Keratinocyte (primary cell): ENCODE results near the gene MUC5B. TPM values are rescaled to one million over a fixed set of nuclear protein-coding genes. Genes with fewer than 3 reads are reported as not detected.

Experiments
- DNase-seq: peaks from one replicate; pipeline ENCODE4 v3.0.0-alpha.2; 2011; ENCODE audit warnings: low read depth, missing footprints, low spot score
- FAIRE-seq: peaks from 2 replicates; lab custom pipeline; 2011; peaks lifted over from hg19 to GRCh38; lab: Jason Lieb, UNC
- H2AFZ ChIP-seq: 2 replicates; pipeline ENCODE4 v1.6.0; 2012; ENCODE audit warnings: low read length, control low read depth, inconsistent platforms; ENCODE audit not compliant: control insufficient read depth
- H3K27ac ChIP-seq: 2 replicates; pipeline ENCODE4 v1.5.1; 2011; ENCODE audit warnings: low read length; ENCODE audit not compliant: control insufficient read depth, insufficient read depth
- H3K27me3 ChIP-seq: 3 replicates; pipeline ENCODE4 v1.6.0; 2011; ENCODE audit warnings: low read length; ENCODE audit not compliant: control insufficient read depth, insufficient read depth; ENCODE audit errors: extremely low read depth
- H3K36me3 ChIP-seq, 2 experiments: 2 replicates in 1 of 2; 3 replicates in 1 of 2; pipeline ENCODE4 v1.5.1; 2011; ENCODE audit warnings: low read length in 2 of 2, mild to moderate bottlenecking in 1 of 2; ENCODE audit not compliant: control insufficient read depth in 2 of 2, insufficient read depth in 2 of 2; ENCODE audit errors: extremely low read depth in 1 of 2
- H3K4me1 ChIP-seq: 3 replicates; pipeline ENCODE4 v1.5.1; 2011; ENCODE audit warnings: low read length; ENCODE audit not compliant: control insufficient read depth, insufficient read depth; ENCODE audit errors: extremely low read depth
- H3K4me2 ChIP-seq: 3 replicates; pipeline ENCODE4 v1.6.0; 2011; ENCODE audit warnings: low read depth, low read length; ENCODE audit not compliant: control insufficient read depth, insufficient read depth; ENCODE audit errors: extremely low read depth
- H3K4me3 ChIP-seq, 3 experiments: fragments of 200-600 bp in 1 of 3; sonication (generic) in 1 of 3; 2 replicates in 2 of 3; 3 replicates in 1 of 3; pipeline ENCODE4 v1.5.1; 2011 to 2016; ENCODE audit warnings: low read length in 3 of 3, mild to moderate bottlenecking in 3 of 3, control low read depth in 2 of 3, inconsistent platforms in 1 of 3, low read depth in 1 of 3, mixed read lengths in 1 of 3, mixed run types in 1 of 3, moderate library complexity in 1 of 3; ENCODE audit not compliant: control insufficient read depth in 2 of 3, insufficient read depth in 2 of 3; ENCODE audit errors: extremely low read depth in 1 of 3
- H3K79me2 ChIP-seq: 2 replicates; pipeline ENCODE4 v1.6.0; 2012; ENCODE audit warnings: low read length; ENCODE audit not compliant: control insufficient read depth, insufficient read depth
- H3K9ac ChIP-seq: 3 replicates; pipeline ENCODE4 v1.6.0; 2011; ENCODE audit warnings: low read length; ENCODE audit not compliant: control insufficient read depth, insufficient read depth; ENCODE audit errors: extremely low read depth
- H3K9me1 ChIP-seq: 3 replicates; pipeline ENCODE4 v1.6.0; 2011; ENCODE audit warnings: low read length; ENCODE audit not compliant: control insufficient read depth, insufficient read depth; ENCODE audit errors: extremely low read depth
- H3K9me3 ChIP-seq: 2 replicates; pipeline ENCODE4 v1.5.1; 2012; ENCODE audit warnings: low read depth, low read length; ENCODE audit not compliant: control insufficient read depth
- H4K20me1 ChIP-seq: 3 replicates; pipeline ENCODE4 v1.6.0; 2011; ENCODE audit warnings: low read length; ENCODE audit not compliant: control insufficient read depth, insufficient read depth; ENCODE audit errors: extremely low read depth
- EZH2 ChIP-seq: IDR thresholded peaks from one replicate; pipeline ENCODE4 v1.6.1; 2012; ENCODE audit warnings: inconsistent platforms, mild to moderate bottlenecking, low read length, moderate library complexity
- dilution Hi-C: fragments of 300-500 bp; cut with MboI; formaldehyde crosslinking; loops from one replicate; pipeline ENCODE4 v1.7.0; 2020; ENCODE audit warnings: low sequenced_read_pairs; ENCODE audit not compliant: extremely low pct_ligation_motif_present
- polyA plus RNA-seq, 5 experiments: library from polyadenylated mRNA; depleted of rRNA in 3 of 5; stranded (reverse) in 3 of 5; stranded (forward) in 1 of 5; unstranded in 1 of 5; fragments of >200 nt; gene quantifications; 1 replicate in 1 of 5; 2 replicates in 3 of 5; 3 replicates in 1 of 5; pipeline versions ENCODE4 v1.2.1 to v1.2.3, GENCODE V29; 2011 to 2012; ENCODE audit warnings: missing spikeins in 2 of 5, low read depth in 1 of 5, low replicate concordance in 1 of 5
- TF ChIP-seq, protein P1 (sequence below), 3 experiments: IDR thresholded peaks in 1 of 3; conservative IDR thresholded peaks in 1 of 3; optimal IDR thresholded peaks in 1 of 3; 2 replicates in 2 of 3; 3 replicates in 1 of 3; pipeline versions ENCODE3 to v1.5.1; 2011; ENCODE audit warnings: low read length in 3 of 3, mild to moderate bottlenecking in 3 of 3, moderate library complexity in 2 of 3, control low read depth in 1 of 3, inconsistent platforms in 1 of 3; ENCODE audit not compliant: insufficient read depth in 2 of 3; ENCODE audit errors: extremely low read depth in 1 of 3

MUC5B gene
- polyA plus RNA-seq, 1 donor (not counting 4 experiments of a cell fraction or from before 2014, with no cell fraction given), result not detected

DNA sequence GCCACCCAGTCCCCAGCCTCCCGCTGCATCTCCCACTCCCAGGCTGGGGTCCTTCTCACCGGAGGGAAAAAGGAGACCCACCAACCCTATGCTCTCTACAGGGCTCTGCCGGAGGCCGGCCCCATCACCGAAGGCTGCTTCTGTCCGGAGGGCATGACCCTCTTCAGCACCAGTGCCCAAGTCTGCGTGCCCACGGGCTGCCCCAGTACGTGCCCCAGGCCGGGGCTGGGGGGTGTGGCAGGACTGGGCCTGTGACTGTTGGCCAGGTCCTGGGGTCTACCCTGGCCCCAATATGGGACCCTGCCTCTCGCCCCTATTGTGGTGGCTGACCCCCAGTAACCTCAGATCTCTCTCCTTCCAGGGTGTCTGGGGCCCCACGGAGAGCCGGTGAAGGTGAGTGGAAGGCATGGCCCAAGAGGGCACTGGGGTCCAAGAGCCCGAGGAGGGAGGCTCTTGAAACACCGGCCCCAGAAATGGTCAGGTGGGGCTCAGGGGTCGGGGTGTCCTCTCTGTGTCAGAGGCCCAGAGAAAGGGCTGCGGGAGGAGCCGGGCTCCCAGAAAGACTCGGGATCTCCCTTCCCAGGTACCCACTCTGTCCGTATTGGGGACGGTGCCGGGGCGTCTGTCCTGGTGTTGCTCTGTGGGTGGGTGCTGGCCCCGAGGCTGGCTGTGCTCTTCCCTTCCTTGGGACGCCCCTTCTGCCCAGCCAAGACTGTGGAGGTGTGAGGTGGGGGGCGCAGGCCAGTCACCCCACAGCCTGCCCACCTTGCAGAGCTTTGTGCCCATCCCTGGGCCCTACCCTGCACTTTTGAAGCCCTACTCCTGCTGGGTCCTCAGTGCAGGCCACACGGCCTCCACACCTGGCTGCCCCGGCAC lies 26.1 kb upstream of the MUC5B start:
- FAIRE-seq, result no peak
- dilution Hi-C loops, result no loop called here
- H4K20me1 ChIP-seq, result no peaks in the 10 kb centered on the region
- DNase-seq, result no peak
- no peaks in the 10 kb centered on the region for H3K9me3 ChIP-seq
- no peaks in the 10 kb centered on the region for H3K4me1 ChIP-seq
- H3K27ac ChIP-seq, result no peak overlapping the region
- peaks cover 30% of the 10 kb centered on the region for H3K27me3 ChIP-seq
- no peaks in the 10 kb centered on the region for H3K79me2 ChIP-seq
- TF ChIP-seq, protein P1, sequence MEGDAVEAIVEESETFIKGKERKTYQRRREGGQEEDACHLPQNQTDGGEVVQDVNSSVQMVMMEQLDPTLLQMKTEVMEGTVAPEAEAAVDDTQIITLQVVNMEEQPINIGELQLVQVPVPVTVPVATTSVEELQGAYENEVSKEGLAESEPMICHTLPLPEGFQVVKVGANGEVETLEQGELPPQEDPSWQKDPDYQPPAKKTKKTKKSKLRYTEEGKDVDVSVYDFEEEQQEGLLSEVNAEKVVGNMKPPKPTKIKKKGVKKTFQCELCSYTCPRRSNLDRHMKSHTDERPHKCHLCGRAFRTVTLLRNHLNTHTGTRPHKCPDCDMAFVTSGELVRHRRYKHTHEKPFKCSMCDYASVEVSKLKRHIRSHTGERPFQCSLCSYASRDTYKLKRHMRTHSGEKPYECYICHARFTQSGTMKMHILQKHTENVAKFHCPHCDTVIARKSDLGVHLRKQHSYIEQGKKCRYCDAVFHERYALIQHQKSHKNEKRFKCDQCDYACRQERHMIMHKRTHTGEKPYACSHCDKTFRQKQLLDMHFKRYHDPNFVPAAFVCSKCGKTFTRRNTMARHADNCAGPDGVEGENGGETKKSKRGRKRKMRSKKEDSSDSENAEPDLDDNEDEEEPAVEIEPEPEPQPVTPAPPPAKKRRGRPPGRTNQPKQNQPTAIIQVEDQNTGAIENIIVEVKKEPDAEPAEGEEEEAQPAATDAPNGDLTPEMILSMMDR (optimal IDR thresholded peaks at IDR 0.05 in 1 of 3, IDR thresholded peaks at IDR 0.05 in 1 of 3, conservative IDR thresholded peaks at IDR 0.05 in 1 of 3; ENCODE audit: extremely low read depth in 1 of 3, insufficient read depth in 2 of 3, low read length in 3 of 3), result no peak
- no peak for TF ChIP-seq EZH2
- no peak overlapping the region for H3K4me2 ChIP-seq
- H3K4me3 ChIP-seq, result no peak overlapping the region
- H3K36me3 ChIP-seq, result no peaks in the 10 kb centered on the region
- H3K9ac ChIP-seq, result no peak overlapping the region
- no peaks in the 10 kb centered on the region for H3K9me1 ChIP-seq
- no peak overlapping the region for H2AFZ ChIP-seq

DNA sequence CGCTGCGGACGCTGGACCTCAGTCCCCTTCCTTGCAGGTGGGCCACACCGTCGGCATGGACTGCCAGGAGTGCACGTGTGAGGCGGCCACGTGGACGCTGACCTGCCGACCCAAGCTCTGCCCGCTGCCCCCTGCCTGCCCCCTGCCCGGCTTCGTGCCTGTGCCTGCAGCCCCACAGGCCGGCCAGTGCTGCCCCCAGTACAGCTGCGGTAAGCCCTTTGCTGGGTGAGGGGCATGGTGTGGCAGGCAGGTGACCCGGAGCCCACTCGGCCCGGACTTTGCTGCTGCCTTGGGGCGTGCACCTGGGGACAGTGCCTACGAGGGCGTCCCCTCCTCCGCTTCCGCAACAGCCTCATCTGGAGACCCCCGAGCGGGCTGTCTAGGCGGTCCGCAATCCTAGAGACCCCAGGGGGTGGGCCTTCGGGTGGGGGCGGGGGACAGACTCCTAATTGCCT lies 25.4 kb upstream of the MUC5B start:
- Histone ChIP-seq H3K36me3 (no peaks in the 10 kb centered on the region), H3K79me2 (no peaks in the 10 kb centered on the region), H3K4me2 (no peak overlapping the region), H3K4me3 (no peak overlapping the region), H3K27ac (no peak overlapping the region), H3K4me1 (no peaks in the 10 kb centered on the region), H3K9me1 (no peaks in the 10 kb centered on the region), H4K20me1 (no peaks in the 10 kb centered on the region), H2AFZ (no peak overlapping the region), H3K9ac (no peak overlapping the region), H3K27me3 (peaks cover 30% of the 10 kb centered on the region), H3K9me3 (no peaks in the 10 kb centered on the region)
- DNase-seq (no peak), FAIRE-seq (no peak)
- TF ChIP-seq, protein P1 (optimal IDR thresholded peaks at IDR 0.05 in 1 of 3, IDR thresholded peaks at IDR 0.05 in 1 of 3, conservative IDR thresholded peaks at IDR 0.05 in 1 of 3; ENCODE audit: extremely low read depth in 1 of 3, insufficient read depth in 2 of 3, low read length in 3 of 3), result no peak
- TF ChIP-seq EZH2, result no peak
- dilution Hi-C loops, result no loop called here
